ENCODE results near the gene FAM53A.

DNA sequence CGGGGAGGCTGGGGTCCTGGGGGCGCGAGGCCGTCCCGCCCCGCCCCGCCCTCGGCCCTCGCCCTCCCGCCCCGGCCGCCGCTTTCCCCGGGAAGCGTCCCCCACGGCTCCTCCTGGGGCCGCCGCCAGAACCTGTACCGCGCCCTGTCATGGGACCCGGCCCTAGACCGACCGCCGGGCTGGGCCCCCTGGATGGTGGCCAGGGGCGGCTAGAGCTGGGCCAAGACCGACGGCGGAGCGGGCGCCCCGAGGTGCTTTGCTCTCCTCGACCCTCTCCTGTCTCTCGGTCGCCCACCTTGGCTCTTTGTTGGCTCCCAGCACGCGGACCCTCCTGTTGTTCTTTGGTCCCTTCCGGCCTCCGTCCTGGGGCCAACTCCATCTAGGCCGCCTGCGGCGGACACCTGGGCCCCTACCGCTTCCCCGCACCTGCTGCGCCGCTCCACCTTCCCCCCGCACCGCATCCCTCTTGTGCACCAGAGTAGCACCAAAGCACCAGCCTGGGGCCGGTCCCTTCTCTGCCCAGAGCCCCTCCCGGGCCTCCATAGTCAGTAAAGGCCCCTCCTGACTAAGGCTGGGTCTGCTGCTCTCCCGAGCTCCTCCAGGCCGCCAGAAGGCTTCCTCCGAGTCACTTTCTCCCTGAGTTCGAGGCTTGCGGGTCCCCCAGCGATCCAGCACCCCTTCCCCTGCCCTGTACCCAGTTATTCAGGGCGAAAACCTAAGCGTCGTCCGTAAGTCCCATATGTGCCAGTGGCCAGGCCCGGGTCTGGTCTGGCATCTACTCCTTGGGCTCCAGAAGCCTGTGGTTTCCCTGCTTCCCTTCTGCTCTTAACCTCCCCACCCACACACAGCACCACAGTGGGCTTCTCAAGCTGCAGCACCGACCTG lies 37.8 kb upstream of the FAM53A start:
- no peak for TF ChIP-seq CHD4 (IDR thresholded peaks at IDR 0.05; ENCODE audit: borderline replicate concordance)
- TF ChIP-seq, protein P1, sequence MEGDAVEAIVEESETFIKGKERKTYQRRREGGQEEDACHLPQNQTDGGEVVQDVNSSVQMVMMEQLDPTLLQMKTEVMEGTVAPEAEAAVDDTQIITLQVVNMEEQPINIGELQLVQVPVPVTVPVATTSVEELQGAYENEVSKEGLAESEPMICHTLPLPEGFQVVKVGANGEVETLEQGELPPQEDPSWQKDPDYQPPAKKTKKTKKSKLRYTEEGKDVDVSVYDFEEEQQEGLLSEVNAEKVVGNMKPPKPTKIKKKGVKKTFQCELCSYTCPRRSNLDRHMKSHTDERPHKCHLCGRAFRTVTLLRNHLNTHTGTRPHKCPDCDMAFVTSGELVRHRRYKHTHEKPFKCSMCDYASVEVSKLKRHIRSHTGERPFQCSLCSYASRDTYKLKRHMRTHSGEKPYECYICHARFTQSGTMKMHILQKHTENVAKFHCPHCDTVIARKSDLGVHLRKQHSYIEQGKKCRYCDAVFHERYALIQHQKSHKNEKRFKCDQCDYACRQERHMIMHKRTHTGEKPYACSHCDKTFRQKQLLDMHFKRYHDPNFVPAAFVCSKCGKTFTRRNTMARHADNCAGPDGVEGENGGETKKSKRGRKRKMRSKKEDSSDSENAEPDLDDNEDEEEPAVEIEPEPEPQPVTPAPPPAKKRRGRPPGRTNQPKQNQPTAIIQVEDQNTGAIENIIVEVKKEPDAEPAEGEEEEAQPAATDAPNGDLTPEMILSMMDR (IDR thresholded peaks at IDR 0.05): no peak
- TF ChIP-seq POLR2A (IDR thresholded peaks at IDR 0.05; ENCODE audit: low read length): no peak
- TF ChIP-seq, protein P2, sequence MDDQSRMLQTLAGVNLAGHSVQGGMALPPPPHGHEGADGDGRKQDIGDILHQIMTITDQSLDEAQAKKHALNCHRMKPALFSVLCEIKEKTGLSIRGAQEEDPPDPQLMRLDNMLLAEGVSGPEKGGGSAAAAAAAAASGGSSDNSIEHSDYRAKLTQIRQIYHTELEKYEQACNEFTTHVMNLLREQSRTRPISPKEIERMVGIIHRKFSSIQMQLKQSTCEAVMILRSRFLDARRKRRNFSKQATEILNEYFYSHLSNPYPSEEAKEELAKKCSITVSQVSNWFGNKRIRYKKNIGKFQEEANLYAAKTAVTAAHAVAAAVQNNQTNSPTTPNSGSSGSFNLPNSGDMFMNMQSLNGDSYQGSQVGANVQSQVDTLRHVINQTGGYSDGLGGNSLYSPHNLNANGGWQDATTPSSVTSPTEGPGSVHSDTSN (IDR thresholded peaks at IDR 0.05): no peak
- TF ChIP-seq CEBPB (IDR thresholded peaks at IDR 0.05): no peak
- TF ChIP-seq JUN (IDR thresholded peaks at IDR 0.05): no peak
- TF ChIP-seq RARB (CRISPR knock-in tag; IDR thresholded peaks at IDR 0.05): no peak
- TF ChIP-seq HOXA7 (CRISPR knock-in tag; IDR thresholded peaks at IDR 0.05): no peak
- TF ChIP-seq CHD2 (IDR thresholded peaks at IDR 0.05; ENCODE audit: low read length, partially characterized antibody): no peak
- no peak for TF ChIP-seq RAD21 (conservative IDR thresholded peaks at IDR 0.05 in 1 of 2, IDR thresholded peaks at IDR 0.05 in 1 of 2)
- TF ChIP-seq, protein P3, sequence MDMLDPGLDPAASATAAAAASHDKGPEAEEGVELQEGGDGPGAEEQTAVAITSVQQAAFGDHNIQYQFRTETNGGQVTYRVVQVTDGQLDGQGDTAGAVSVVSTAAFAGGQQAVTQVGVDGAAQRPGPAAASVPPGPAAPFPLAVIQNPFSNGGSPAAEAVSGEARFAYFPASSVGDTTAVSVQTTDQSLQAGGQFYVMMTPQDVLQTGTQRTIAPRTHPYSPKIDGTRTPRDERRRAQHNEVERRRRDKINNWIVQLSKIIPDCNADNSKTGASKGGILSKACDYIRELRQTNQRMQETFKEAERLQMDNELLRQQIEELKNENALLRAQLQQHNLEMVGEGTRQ (IDR thresholded peaks at IDR 0.05): no peak
- TF ChIP-seq, protein P4, sequence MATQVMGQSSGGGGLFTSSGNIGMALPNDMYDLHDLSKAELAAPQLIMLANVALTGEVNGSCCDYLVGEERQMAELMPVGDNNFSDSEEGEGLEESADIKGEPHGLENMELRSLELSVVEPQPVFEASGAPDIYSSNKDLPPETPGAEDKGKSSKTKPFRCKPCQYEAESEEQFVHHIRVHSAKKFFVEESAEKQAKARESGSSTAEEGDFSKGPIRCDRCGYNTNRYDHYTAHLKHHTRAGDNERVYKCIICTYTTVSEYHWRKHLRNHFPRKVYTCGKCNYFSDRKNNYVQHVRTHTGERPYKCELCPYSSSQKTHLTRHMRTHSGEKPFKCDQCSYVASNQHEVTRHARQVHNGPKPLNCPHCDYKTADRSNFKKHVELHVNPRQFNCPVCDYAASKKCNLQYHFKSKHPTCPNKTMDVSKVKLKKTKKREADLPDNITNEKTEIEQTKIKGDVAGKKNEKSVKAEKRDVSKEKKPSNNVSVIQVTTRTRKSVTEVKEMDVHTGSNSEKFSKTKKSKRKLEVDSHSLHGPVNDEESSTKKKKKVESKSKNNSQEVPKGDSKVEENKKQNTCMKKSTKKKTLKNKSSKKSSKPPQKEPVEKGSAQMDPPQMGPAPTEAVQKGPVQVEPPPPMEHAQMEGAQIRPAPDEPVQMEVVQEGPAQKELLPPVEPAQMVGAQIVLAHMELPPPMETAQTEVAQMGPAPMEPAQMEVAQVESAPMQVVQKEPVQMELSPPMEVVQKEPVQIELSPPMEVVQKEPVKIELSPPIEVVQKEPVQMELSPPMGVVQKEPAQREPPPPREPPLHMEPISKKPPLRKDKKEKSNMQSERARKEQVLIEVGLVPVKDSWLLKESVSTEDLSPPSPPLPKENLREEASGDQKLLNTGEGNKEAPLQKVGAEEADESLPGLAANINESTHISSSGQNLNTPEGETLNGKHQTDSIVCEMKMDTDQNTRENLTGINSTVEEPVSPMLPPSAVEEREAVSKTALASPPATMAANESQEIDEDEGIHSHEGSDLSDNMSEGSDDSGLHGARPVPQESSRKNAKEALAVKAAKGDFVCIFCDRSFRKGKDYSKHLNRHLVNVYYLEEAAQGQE (IDR thresholded peaks at IDR 0.05): no peak
- TF ChIP-seq, protein P5, sequence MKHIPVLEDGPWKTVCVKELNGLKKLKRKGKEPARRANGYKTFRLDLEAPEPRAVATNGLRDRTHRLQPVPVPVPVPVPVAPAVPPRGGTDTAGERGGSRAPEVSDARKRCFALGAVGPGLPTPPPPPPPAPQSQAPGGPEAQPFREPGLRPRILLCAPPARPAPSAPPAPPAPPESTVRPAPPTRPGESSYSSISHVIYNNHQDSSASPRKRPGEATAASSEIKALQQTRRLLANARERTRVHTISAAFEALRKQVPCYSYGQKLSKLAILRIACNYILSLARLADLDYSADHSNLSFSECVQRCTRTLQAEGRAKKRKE (CRISPR knock-in tag; IDR thresholded peaks at IDR 0.05; ENCODE audit: low read depth): no peak

Data from A549 (cell line).